Rectal smooth muscle tissue (tissue), 1 donor: Measurements from ENCODE around the gene FAM237B.

Experiments
- H3K27ac ChIP-seq: one replicate; pipeline ENCODE4 v1.7.0; 2013; ENCODE audit warnings: low read depth, low read length, inconsistent platforms
- H3K27me3 ChIP-seq: one replicate; pipeline ENCODE4 v1.7.0; 2013; ENCODE audit warnings: low read length; ENCODE audit not compliant: control insufficient read depth, insufficient read depth
- H3K36me3 ChIP-seq: one replicate; pipeline ENCODE4 v1.7.0; 2013; ENCODE audit warnings: low read length; ENCODE audit not compliant: control insufficient read depth, insufficient read depth
- H3K4me1 ChIP-seq: one replicate; pipeline ENCODE4 v1.7.0; 2013; ENCODE audit warnings: low read length; ENCODE audit not compliant: control insufficient read depth, insufficient read depth
- H3K4me3 ChIP-seq: one replicate; pipeline ENCODE4 v1.7.0; 2013; ENCODE audit warnings: low read length
- H3K9ac ChIP-seq: one replicate; pipeline ENCODE4 v1.7.0; 2013; ENCODE audit warnings: low read length

Gene FAM237B

GRCh38 chr7:90274161-90274560 is 46.9 kb downstream of the FAM237B start:
- Histone ChIP-seq H3K27ac (no peak overlapping the region), H3K27me3 (no peaks in the 10 kb centered on the region), H3K36me3 (no peaks in the 10 kb centered on the region), H3K4me3 (no peak overlapping the region), H3K9ac (no peak overlapping the region), H3K4me1 (no peaks in the 10 kb centered on the region)

GRCh38 chr7:90272242-90272641 is 48.9 kb downstream of the FAM237B start:
- no peak overlapping the region for H3K27ac ChIP-seq
- no peaks in the 10 kb centered on the region for H3K27me3 ChIP-seq
- no peaks in the 10 kb centered on the region for H3K4me1 ChIP-seq
- no peak overlapping the region for H3K4me3 ChIP-seq
- no peaks in the 10 kb centered on the region for H3K36me3 ChIP-seq
- H3K9ac ChIP-seq = no peak overlapping the region

GRCh38 chr7:90271753-90272152 is 49.4 kb downstream of the FAM237B start:
- Histone ChIP-seq H3K27ac (no peak overlapping the region), H3K4me3 (no peak overlapping the region), H3K36me3 (no peaks in the 10 kb centered on the region), H3K9ac (no peak overlapping the region), H3K27me3 (no peaks in the 10 kb centered on the region), H3K4me1 (no peaks in the 10 kb centered on the region)

GRCh38 chr7:90270431-90271178 is 50.5 kb downstream of the FAM237B start:
- no peak overlapping the region for H3K9ac ChIP-seq
- H3K27me3 ChIP-seq = no peaks in the 10 kb centered on the region
- no peaks in the 10 kb centered on the region for H3K36me3 ChIP-seq
- no peak overlapping the region for H3K27ac ChIP-seq
- H3K4me3 ChIP-seq = no peak overlapping the region
- H3K4me1 ChIP-seq = no peaks in the 10 kb centered on the region

GRCh38 chr7:90269163-90269562 is 51.9 kb downstream of the FAM237B start:
- no peak overlapping the region for H3K27ac ChIP-seq
- H3K36me3 ChIP-seq = no peaks in the 10 kb centered on the region
- no peaks in the 10 kb centered on the region for H3K4me1 ChIP-seq
- H3K4me3 ChIP-seq = no peak overlapping the region
- H3K27me3 ChIP-seq = no peaks in the 10 kb centered on the region
- H3K9ac ChIP-seq = no peak overlapping the region

GRCh38 chr7:90267263-90267858 is 53.7 kb downstream of the FAM237B start:
- Histone ChIP-seq H3K27ac (no peak overlapping the region), H3K36me3 (no peaks in the 10 kb centered on the region), H3K4me3 (no peak overlapping the region)

GRCh38 chr7:90266808-90267207 is 54.3 kb downstream of the FAM237B start:
- Histone ChIP-seq H3K9ac (no peak overlapping the region), H3K27me3 (no peaks in the 10 kb centered on the region), H3K4me1 (no peaks in the 10 kb centered on the region), H3K36me3 (no peaks in the 10 kb centered on the region), H3K4me3 (no peak overlapping the region), H3K27ac (no peak overlapping the region)

More at GRCh38 chr7:90267263-90267858, 53.7 kb downstream of the FAM237B start:
- H3K9ac ChIP-seq = no peak overlapping the region
- no peaks in the 10 kb centered on the region for H3K27me3 ChIP-seq
- H3K4me1 ChIP-seq = no peaks in the 10 kb centered on the region
